ENCODE data around the gene ZNHIT6. TPM values are rescaled to one million over a fixed set of nuclear protein-coding genes. Genes with fewer than 3 reads are reported as not detected.

Gene ZNHIT6
- total RNA-seq, 1 donor from 2014 or later: 21.1 TPM

DNA sequence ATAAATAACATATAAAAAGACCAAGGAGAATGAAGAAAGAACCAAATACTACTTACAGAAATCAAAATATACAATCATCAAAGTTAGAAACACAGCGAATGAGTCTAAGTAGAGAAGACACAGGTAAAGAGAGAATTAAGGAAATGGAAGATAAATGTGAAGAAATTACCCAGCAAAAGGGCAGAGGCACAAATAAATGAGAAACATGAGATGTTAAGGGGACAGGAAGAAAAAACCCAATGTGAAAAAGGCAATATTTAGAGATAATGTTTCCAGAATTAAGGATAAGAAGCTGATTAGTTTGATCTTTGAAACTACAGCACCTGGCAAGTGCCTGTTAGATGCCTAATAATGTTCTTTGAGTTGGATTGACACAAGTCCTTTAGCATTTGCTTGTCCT lies 86.8 kb downstream of the ZNHIT6 start:
- peaks cover 2% of the 10 kb centered on the region for H3K27me3 Mint-ChIP-seq
- no peak overlapping the region for H3K4me3 Mint-ChIP-seq
- ChIA-PET CTCF (no interaction called here), POLR2A (no interaction called here)
- H3K4me1 Mint-ChIP-seq: peaks cover 5% of the 10 kb centered on the region
- peaks cover 23% of the 10 kb centered on the region for H3K9me3 Mint-ChIP-seq
- H3K27ac Mint-ChIP-seq: no peak overlapping the region
- DNase-seq (no peak), ATAC-seq (ENCODE audit: low read depth) (no peak)
- intact Hi-C loops (cut with micrococcal nuclease): no loop called here
- TF ChIP-seq, protein P1, sequence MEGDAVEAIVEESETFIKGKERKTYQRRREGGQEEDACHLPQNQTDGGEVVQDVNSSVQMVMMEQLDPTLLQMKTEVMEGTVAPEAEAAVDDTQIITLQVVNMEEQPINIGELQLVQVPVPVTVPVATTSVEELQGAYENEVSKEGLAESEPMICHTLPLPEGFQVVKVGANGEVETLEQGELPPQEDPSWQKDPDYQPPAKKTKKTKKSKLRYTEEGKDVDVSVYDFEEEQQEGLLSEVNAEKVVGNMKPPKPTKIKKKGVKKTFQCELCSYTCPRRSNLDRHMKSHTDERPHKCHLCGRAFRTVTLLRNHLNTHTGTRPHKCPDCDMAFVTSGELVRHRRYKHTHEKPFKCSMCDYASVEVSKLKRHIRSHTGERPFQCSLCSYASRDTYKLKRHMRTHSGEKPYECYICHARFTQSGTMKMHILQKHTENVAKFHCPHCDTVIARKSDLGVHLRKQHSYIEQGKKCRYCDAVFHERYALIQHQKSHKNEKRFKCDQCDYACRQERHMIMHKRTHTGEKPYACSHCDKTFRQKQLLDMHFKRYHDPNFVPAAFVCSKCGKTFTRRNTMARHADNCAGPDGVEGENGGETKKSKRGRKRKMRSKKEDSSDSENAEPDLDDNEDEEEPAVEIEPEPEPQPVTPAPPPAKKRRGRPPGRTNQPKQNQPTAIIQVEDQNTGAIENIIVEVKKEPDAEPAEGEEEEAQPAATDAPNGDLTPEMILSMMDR (IDR thresholded peaks at IDR 0.05): no peak
- H3K36me3 Mint-ChIP-seq (ENCODE audit: low read depth): peaks cover 41% of the 10 kb centered on the region

GRCh38 chr1:85617633-85618100 lies 90.6 kb downstream of the ZNHIT6 start:
- Mint-ChIP-seq H3K36me3 (ENCODE audit: low read depth) (peaks cover 14% of the 10 kb centered on the region), H3K4me3 (no peak overlapping the region), H3K4me1 (peaks cover 5% of the 10 kb centered on the region), H3K27me3 (peaks cover 4% of the 10 kb centered on the region), H3K9me3 (peaks cover 21% of the 10 kb centered on the region), H3K27ac (no peak overlapping the region)
- intact Hi-C loops (cut with micrococcal nuclease): no loop called here
- DNase-seq: no peak
- CTCF ChIA-PET: no interaction called here
- TF ChIP-seq, protein P1 (IDR thresholded peaks at IDR 0.05): no peak
- POLR2A ChIA-PET: no interaction called here
- ATAC-seq (ENCODE audit: low read depth): no peak

- Mint-ChIP-seq H3K4me1 (peaks cover 5% of the 10 kb centered on the region), H3K27me3 (peaks cover 4% of the 10 kb centered on the region), H3K9me3 (peaks cover 13% of the 10 kb centered on the region), H3K4me3 (no peak overlapping the region), H3K27ac (no peak overlapping the region), H3K36me3 (ENCODE audit: low read depth) (peaks cover 5% of the 10 kb centered on the region)
- DNase-seq: no peak
- CTCF ChIA-PET: no interaction called here
- no peak for ATAC-seq (ENCODE audit: low read depth)
- POLR2A ChIA-PET: no interaction called here
- intact Hi-C loops (cut with micrococcal nuclease): no loop called here
- TF ChIP-seq, protein P1 (IDR thresholded peaks at IDR 0.05): no peak
Observed at GRCh38 chr1:85616736-85617135, 91.5 kb downstream of the ZNHIT6 start.

DNA sequence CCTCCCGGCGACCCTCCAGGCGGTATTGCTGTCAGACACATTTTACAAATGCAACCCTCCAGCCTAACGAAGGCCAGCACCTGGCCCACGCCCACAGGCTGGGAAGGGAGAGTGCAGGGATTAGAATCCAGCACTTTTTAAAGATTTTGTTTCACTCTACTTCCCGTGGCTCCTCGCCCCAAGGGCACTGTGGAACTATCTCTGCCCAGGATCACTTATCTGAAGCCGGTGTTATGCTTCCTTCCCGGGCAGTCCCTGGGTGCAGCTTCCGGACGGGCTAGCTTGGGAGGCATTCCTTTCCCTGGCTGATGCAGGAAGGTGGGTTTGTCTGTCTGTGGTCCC lies 91.9 kb downstream of the ZNHIT6 start:
- peaks cover 11% of the 10 kb centered on the region for H3K9me3 Mint-ChIP-seq
- no peak for DNase-seq
- intact Hi-C loops (cut with micrococcal nuclease): no loop called here
- CTCF ChIA-PET: no interaction called here
- H3K36me3 Mint-ChIP-seq (ENCODE audit: low read depth): peaks cover 4% of the 10 kb centered on the region
- H3K27ac Mint-ChIP-seq: no peak overlapping the region
- TF ChIP-seq, protein P1 (IDR thresholded peaks at IDR 0.05): no peak
- no peak overlapping the region for H3K4me3 Mint-ChIP-seq
- POLR2A ChIA-PET: no interaction called here
- no peak for ATAC-seq (ENCODE audit: low read depth)
- H3K27me3 Mint-ChIP-seq: peaks cover 4% of the 10 kb centered on the region
- H3K4me1 Mint-ChIP-seq: peaks cover 5% of the 10 kb centered on the region

DNA sequence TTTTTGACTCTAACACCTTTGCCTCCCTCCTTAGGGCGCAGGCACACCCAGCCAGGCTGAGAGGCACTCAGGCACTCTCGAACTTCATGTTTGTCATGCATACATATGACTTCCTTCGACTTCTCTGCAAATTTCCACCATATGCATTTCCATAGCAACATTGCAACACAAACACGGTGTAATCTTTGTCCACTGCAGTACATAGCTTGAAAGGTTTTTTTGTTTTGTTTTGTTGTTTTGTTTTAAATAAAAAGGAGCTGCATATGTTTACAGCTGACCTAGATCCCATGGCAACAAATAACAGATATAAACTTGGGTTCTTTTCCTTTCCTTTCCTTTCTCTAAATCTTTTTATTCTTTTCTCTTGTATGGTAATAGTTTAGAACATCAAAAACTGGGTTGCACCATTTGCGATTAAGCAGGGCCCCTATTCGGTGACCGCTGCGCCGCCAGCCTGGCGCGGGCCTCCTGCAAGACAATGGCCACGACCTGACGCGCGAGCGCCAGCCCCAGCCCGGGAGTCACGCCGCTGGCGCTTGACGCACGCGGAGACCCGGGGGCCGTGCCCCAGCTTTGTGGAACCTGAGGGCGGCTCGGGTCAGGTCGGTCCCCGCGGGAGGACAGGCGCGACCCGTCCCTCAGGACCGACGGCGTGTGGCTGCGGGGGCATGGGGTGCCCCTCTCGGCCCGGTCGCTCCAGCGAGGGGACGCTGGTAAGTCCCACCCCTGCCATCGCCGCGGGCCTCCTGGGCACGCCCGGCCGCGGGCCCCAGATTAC lies 92.5 kb downstream of the ZNHIT6 start:
- TF ChIP-seq, protein P1 (IDR thresholded peaks at IDR 0.05): no peak
- peaks cover 5% of the 10 kb centered on the region for H3K4me1 Mint-ChIP-seq
- ChIA-PET CTCF (no interaction called here), POLR2A (no interaction called here)
- H3K4me3 Mint-ChIP-seq: no peak overlapping the region
- no peak for ATAC-seq (ENCODE audit: low read depth)
- H3K9me3 Mint-ChIP-seq: peaks cover 6% of the 10 kb centered on the region
- DNase-seq: no peak
- H3K36me3 Mint-ChIP-seq (ENCODE audit: low read depth): no peaks in the 10 kb centered on the region
- intact Hi-C loops (cut with micrococcal nuclease): no loop called here
- peaks cover 4% of the 10 kb centered on the region for H3K27me3 Mint-ChIP-seq
- no peak overlapping the region for H3K27ac Mint-ChIP-seq

Data from activated B cell treated with CpG ODN at 0.5 μM for 24 hours (primary cell).